Endothelial cell of umbilical vein (primary cell): ENCODE measurements around the gene LHX5. TPM values are rescaled to one million over a fixed set of nuclear protein-coding genes. Genes with fewer than 3 reads are reported as not detected.

Source experiments
- BruUV-seq: library from RNA; stranded (reverse); fragments of 400-500 nt; replicated peaks from 2 replicates; lab custom pipeline; 2021; lab: Mats Ljungman, UMichigan
- CTCF ChIA-PET: fragments of 300-600, 350-600 bp; sonication (Branson Sonifier 250); formaldehyde crosslinking; loops from one replicate; lab custom pipeline; 2021; ENCODE audit warnings: antibody characterized with exemption, inconsistent platforms; lab: Charles Lee
- POLR2A ChIA-PET: fragments of 300-600, 350-600 bp; sonication (Branson Sonifier 250); formaldehyde crosslinking; loops from one replicate; lab custom pipeline; 2021; ENCODE audit warnings: antibody characterized with exemption, inconsistent platforms; lab: Charles Lee
- DNase-seq: peaks from one replicate; pipeline ENCODE4 v3.0.0-alpha.2; 2011; ENCODE audit warnings: low read depth, low spot score
- FAIRE-seq: peaks from 2 replicates; lab custom pipeline; 2011; peaks lifted over from hg19 to GRCh38; lab: Jason Lieb, UNC
- H2AFZ ChIP-seq: 2 replicates; pipeline ENCODE4 v1.6.0; 2012; ENCODE audit warnings: low read depth, low read length, control low read depth, inconsistent platforms
- H3K27ac ChIP-seq: 2 replicates; pipeline ENCODE4 v1.5.1; 2011; ENCODE audit warnings: low read depth, mild to moderate bottlenecking, control low read depth, low read length, moderate library complexity; ENCODE audit not compliant: insufficient read depth
- H3K27me3 ChIP-seq, 2 experiments: 2 replicates each; pipeline versions ENCODE4 v1.6.0 to v1.6.1; 2011; ENCODE audit warnings: low read length in 2 of 2, mixed read lengths in 1 of 2; ENCODE audit not compliant: control insufficient read depth in 2 of 2, insufficient read depth in 2 of 2
- H3K36me3 ChIP-seq, 2 experiments: 2 replicates in 1 of 2; 3 replicates in 1 of 2; pipeline ENCODE4 v1.5.1; 2011; ENCODE audit warnings: low read length in 2 of 2, mild to moderate bottlenecking in 1 of 2, moderate library complexity in 1 of 2; ENCODE audit not compliant: control insufficient read depth in 2 of 2, insufficient read depth in 2 of 2; ENCODE audit errors: extremely low read depth in 1 of 2
- H3K4me1 ChIP-seq: 3 replicates; pipeline ENCODE4 v1.5.1; 2011; ENCODE audit warnings: mild to moderate bottlenecking, low read length; ENCODE audit not compliant: control insufficient read depth, insufficient read depth; ENCODE audit errors: extremely low read depth
- H3K4me2 ChIP-seq: 2 replicates; pipeline ENCODE4 v1.6.1; 2011; ENCODE audit warnings: low read length, control low read depth, mixed read lengths; ENCODE audit not compliant: insufficient read depth
- H3K4me3 ChIP-seq, 3 experiments: fragments of 200-600 bp in 1 of 3; sonication (generic), shearing (Covaris generic) in 1 of 3; replicated peaks in 1 of 3; 2 replicates each; pipeline ENCODE4 v1.5.1; 2011 to 2016; ENCODE audit warnings: control low read depth in 3 of 3, low read length in 3 of 3, mild to moderate bottlenecking in 2 of 3, inconsistent platforms in 1 of 3, low read depth in 1 of 3, moderate library complexity in 1 of 3; ENCODE audit not compliant: insufficient read depth in 1 of 3
- H3K79me2 ChIP-seq: 2 replicates; pipeline ENCODE4 v1.6.0; 2012; ENCODE audit warnings: low read length, inconsistent platforms; ENCODE audit not compliant: control insufficient read depth, insufficient read depth
- H3K9ac ChIP-seq: replicated peaks from 2 replicates; pipeline ENCODE3; 2011; ENCODE audit warnings: low read length, control low read depth; ENCODE audit not compliant: insufficient read depth; ENCODE audit errors: extremely low read depth
- H3K9me1 ChIP-seq: replicated peaks from 3 replicates; pipeline ENCODE4 v1.6.0; 2011; ENCODE audit warnings: mild to moderate bottlenecking, low read length; ENCODE audit not compliant: control insufficient read depth, insufficient read depth; ENCODE audit errors: extremely low read depth
- H3K9me3 ChIP-seq: replicated peaks from 2 replicates; pipeline ENCODE4 v1.5.1; 2012; ENCODE audit warnings: low read length, inconsistent platforms; ENCODE audit not compliant: control insufficient read depth, insufficient read depth
- H4K20me1 ChIP-seq: replicated peaks from 2 replicates; pipeline ENCODE3; 2011; ENCODE audit warnings: mild to moderate bottlenecking, low read length; ENCODE audit not compliant: control insufficient read depth, insufficient read depth; ENCODE audit errors: extremely low read depth
- EZH2 ChIP-seq: IDR thresholded peaks from 2 replicates; pipeline ENCODE4 v1.6.1; 2012; ENCODE audit warnings: borderline replicate concordance, low read depth, mild to moderate bottlenecking, moderate library complexity, low read length, inconsistent platforms; ENCODE audit not compliant: severe bottlenecking
- FOS ChIP-seq: IDR thresholded peaks from 2 replicates; pipeline ENCODE4 v1.6.1; 2011; ENCODE audit warnings: mild to moderate bottlenecking, low read length, moderate library complexity, borderline replicate concordance; ENCODE audit not compliant: insufficient read depth
- GATA2 ChIP-seq: IDR thresholded peaks from 2 replicates; pipeline ENCODE4 v1.7.0; 2011; ENCODE audit warnings: low read depth, mild to moderate bottlenecking, moderate library complexity, mixed read lengths, low read length; ENCODE audit not compliant: insufficient read length, insufficient read depth
- JUN ChIP-seq: IDR thresholded peaks from 2 replicates; pipeline ENCODE4 v1.6.1; 2011; ENCODE audit warnings: borderline replicate concordance, low read depth; ENCODE audit not compliant: insufficient read length, insufficient read depth
- MYC ChIP-seq: IDR thresholded peaks from one replicate; pipeline ENCODE4 v1.6.1; 2011; ENCODE audit warnings: mild to moderate bottlenecking, low read depth, low read length
- POLR2A ChIP-seq: IDR thresholded peaks from 2 replicates; pipeline ENCODE4 v1.6.1; 2012; ENCODE audit warnings: low read depth, mild to moderate bottlenecking, control low read depth, low read length
- POLR2AphosphoS5 ChIP-seq: IDR thresholded peaks from 2 replicates; pipeline ENCODE4 v1.6.1; 2012; ENCODE audit warnings: low read depth, mild to moderate bottlenecking, control low read depth, low read length, moderate library complexity; ENCODE audit not compliant: insufficient read depth
- dilution Hi-C: fragments of 300-500 bp; cut with MboI; formaldehyde crosslinking; loops from one replicate; pipeline ENCODE4 v1.15.0; 2019; ENCODE audit warnings: low sequenced_read_pairs; ENCODE audit not compliant: extremely low pct_ligation_motif_present
- intact Hi-C: fragments of 100-400 bp; cut with micrococcal nuclease; formaldehyde crosslinking; loops from one replicate; pipeline ENCODE4 v1.10.0; 2022
- polyA plus RNA-seq, 4 experiments: library from polyadenylated mRNA; depleted of rRNA in 3 of 4; stranded (reverse) in 3 of 4; unstranded in 1 of 4; fragments of >200 nt; gene quantifications; 2 replicates each; pipeline versions ENCODE4 v1.2.1 to v1.2.3, GENCODE V29; 2011 to 2012; ENCODE audit warnings: missing spikeins in 1 of 4
- total RNA-seq: library from RNA; stranded (reverse); gene quantifications from 2 replicates; pipeline ENCODE4 v1.2.3, GENCODE V29; 2021
- TF ChIP-seq, protein P1 (sequence below): IDR thresholded peaks from 2 replicates; pipeline ENCODE4 v1.6.1; 2011; ENCODE audit not compliant: insufficient read depth, insufficient read length
- TF ChIP-seq, protein P2 (sequence below), 2 donors: IDR thresholded peaks; 1 replicate in 1 of 2; 2 replicates in 1 of 2; pipeline ENCODE4 v1.5.1; 2011; ENCODE audit warnings: low read length in 2 of 2, mild to moderate bottlenecking in 2 of 2, moderate library complexity in 2 of 2, control low read depth in 1 of 2, inconsistent platforms in 1 of 2, low read depth in 1 of 2; ENCODE audit not compliant: insufficient read depth in 1 of 2; ENCODE audit errors: extremely low read depth in 1 of 2

LHX5 gene
- total and polyA plus RNA-seq, 2 donors (not counting 3 experiments of a cell fraction or from before 2014, with no cell fraction given) = not detected

DNA sequence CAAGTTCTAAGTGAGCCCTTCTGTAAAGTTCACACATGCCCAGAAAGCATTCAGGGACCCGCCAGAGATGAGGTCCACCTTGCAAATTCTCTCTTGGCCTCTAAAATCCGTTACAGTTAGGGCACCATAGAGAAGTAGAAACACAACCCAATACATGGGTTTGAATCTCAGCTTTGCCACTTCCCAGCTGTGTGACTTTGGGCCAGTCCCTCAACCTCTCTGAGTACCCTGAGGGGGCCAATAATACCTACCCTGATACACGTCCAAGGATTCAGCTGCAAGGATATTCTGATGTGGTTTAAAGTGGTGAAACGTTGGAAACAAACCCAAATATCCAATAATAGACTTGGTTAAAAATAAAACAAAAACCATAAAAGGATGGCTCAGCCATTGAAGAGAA, 11.7 kb downstream of the LHX5 start:
- Histone ChIP-seq H3K4me2 (no peak overlapping the region), H2AFZ (no peak overlapping the region), H3K79me2 (no peaks in the 10 kb centered on the region), H3K4me3 (no peak overlapping the region), H3K9ac (no peak overlapping the region), H3K9me1 (no peaks in the 10 kb centered on the region), H3K36me3 (no peaks in the 10 kb centered on the region), H3K4me1 (no peaks in the 10 kb centered on the region), H4K20me1 (no peaks in the 10 kb centered on the region), H3K27ac (no peak overlapping the region), H3K9me3 (no peaks in the 10 kb centered on the region), H3K27me3 (peaks cover 15 to 31% of the 10 kb centered on the region in 2 experiments)
- POLR2A ChIA-PET = no interaction called here
- CTCF ChIA-PET = interaction anchor here (1.0 to 4.2 kb wide), 2 partner anchors 34 to 452 kb away, joined by 3 to 112 read pairs; no protein-coding TSS in a partner anchor
- no TSS peak for BruUV-seq
- DNase-seq = no peak
- dilution Hi-C loops = no loop called here
- no peak for FAIRE-seq
- TF ChIP-seq EZH2 = no peak
- TF ChIP-seq POLR2A = no peak
- TF ChIP-seq, protein P1, sequence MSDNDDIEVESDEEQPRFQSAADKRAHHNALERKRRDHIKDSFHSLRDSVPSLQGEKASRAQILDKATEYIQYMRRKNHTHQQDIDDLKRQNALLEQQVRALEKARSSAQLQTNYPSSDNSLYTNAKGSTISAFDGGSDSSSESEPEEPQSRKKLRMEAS = no peak
- no peak for TF ChIP-seq GATA2
- no peak for TF ChIP-seq POLR2AphosphoS5
- no peak for TF ChIP-seq MYC
- TF ChIP-seq, protein P2, sequence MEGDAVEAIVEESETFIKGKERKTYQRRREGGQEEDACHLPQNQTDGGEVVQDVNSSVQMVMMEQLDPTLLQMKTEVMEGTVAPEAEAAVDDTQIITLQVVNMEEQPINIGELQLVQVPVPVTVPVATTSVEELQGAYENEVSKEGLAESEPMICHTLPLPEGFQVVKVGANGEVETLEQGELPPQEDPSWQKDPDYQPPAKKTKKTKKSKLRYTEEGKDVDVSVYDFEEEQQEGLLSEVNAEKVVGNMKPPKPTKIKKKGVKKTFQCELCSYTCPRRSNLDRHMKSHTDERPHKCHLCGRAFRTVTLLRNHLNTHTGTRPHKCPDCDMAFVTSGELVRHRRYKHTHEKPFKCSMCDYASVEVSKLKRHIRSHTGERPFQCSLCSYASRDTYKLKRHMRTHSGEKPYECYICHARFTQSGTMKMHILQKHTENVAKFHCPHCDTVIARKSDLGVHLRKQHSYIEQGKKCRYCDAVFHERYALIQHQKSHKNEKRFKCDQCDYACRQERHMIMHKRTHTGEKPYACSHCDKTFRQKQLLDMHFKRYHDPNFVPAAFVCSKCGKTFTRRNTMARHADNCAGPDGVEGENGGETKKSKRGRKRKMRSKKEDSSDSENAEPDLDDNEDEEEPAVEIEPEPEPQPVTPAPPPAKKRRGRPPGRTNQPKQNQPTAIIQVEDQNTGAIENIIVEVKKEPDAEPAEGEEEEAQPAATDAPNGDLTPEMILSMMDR (IDR thresholded peaks at IDR 0.05; ENCODE audit: extremely low read depth in 1 of 2, insufficient read depth in 1 of 2, low read depth in 1 of 2, low read length in 2 of 2) = no peak
- TF ChIP-seq JUN = no peak
- no peak for TF ChIP-seq FOS
- intact Hi-C loops = loop anchor here (5.0 kb wide), 1 partner anchor 372 kb away; no protein-coding TSS in a partner anchor
